HepG2 (cell line): ENCODE data around the gene WSB2. TPM values are rescaled to one million over a fixed set of nuclear protein-coding genes. Genes with fewer than 3 reads are reported as not detected.

Experiments used
- AHR ChIP-seq: IDR thresholded peaks from 2 replicates; pipeline ENCODE4 v1.6.1; 2018; ENCODE audit warnings: missing genetic modification reagents, missing compliant biosample characterization
- CREM ChIP-seq, 2 experiments: sonication (generic) in 1 of 2; formaldehyde crosslinking in 1 of 2; IDR thresholded peaks; 2 replicates each; pipeline versions ENCODE4 v1.4.0 to v1.6.1; 2016 to 2020; ENCODE audit warnings: antibody characterized with exemption in 1 of 2, mild to moderate bottlenecking in 1 of 2, missing genetic modification reagents in 1 of 2
- DZIP1 ChIP-seq: sonication (generic); formaldehyde crosslinking; IDR thresholded peaks from 2 replicates; pipeline ENCODE4 v1.5.0; 2020; ENCODE audit warnings: mild to moderate bottlenecking, missing genetic modification reagents
- FOXO1 ChIP-seq: sonication (generic); formaldehyde crosslinking; IDR thresholded peaks from 2 replicates; pipeline ENCODE4 v1.4.0; 2020; ENCODE audit warnings: missing genetic modification reagents
- GTF3A ChIP-seq: sonication (generic); formaldehyde crosslinking; conservative IDR thresholded peaks from 2 replicates; pipeline ENCODE4 v1.4.0; 2020; ENCODE audit warnings: mild to moderate bottlenecking, missing genetic modification reagents
- HHEX ChIP-seq: IDR thresholded peaks from 2 replicates; pipeline ENCODE4 v1.6.1; 2016; ENCODE audit warnings: control low read depth
- HMG20B ChIP-seq: conservative IDR thresholded peaks from 2 replicates; pipeline ENCODE4 v1.6.1; 2016; ENCODE audit warnings: missing genetic modification reagents, missing compliant biosample characterization
- HNRNPH1 ChIP-seq: fragments of 200-400 bp; formaldehyde crosslinking; optimal IDR thresholded peaks from 2 replicates; pipeline ENCODE3; 2017; ENCODE audit warnings: mild to moderate bottlenecking, low read depth, low read length
- PITX1 ChIP-seq: sonication (generic); formaldehyde crosslinking; IDR thresholded peaks from 2 replicates; pipeline ENCODE4 v1.5.1; 2020; ENCODE audit warnings: mild to moderate bottlenecking, missing genetic modification reagents
- SATB2 ChIP-seq: sonication (generic); formaldehyde crosslinking; IDR thresholded peaks from 2 replicates; pipeline ENCODE4 v1.5.0; 2020; ENCODE audit warnings: missing genetic modification reagents
- TCF12 ChIP-seq, 2 experiments: fragments of 450-650 bp in 1 of 2; sonication (generic) in 1 of 2; formaldehyde crosslinking in 1 of 2; IDR thresholded peaks; 2 replicates each; pipeline versions ENCODE4 v1.6.1 to v1.8.0; 2017 to 2022; ENCODE audit warnings: antibody characterized with exemption in 1 of 2, mild to moderate bottlenecking in 1 of 2, missing genetic modification reagents in 1 of 2, moderate library complexity in 1 of 2
- TFDP1 ChIP-seq: IDR thresholded peaks from 2 replicates; pipeline ENCODE4 v1.6.1; 2016; ENCODE audit warnings: missing compliant biosample characterization, missing genetic modification reagents, borderline replicate concordance
- TOPORS ChIP-seq: sonication (generic); formaldehyde crosslinking; IDR thresholded peaks from 2 replicates; pipeline ENCODE4 v1.8.0; 2023; ENCODE audit warnings: mild to moderate bottlenecking, missing genetic modification reagents
- ZBTB7B ChIP-seq: sonication (generic); formaldehyde crosslinking; IDR thresholded peaks from 2 replicates; pipeline ENCODE4 v1.4.0; 2020; ENCODE audit warnings: missing genetic modification reagents
- ZFY ChIP-seq: sonication (generic); formaldehyde crosslinking; IDR thresholded peaks from 2 replicates; pipeline ENCODE4 v1.4.0; 2020; ENCODE audit warnings: missing genetic modification reagents
- ZGPAT ChIP-seq: IDR thresholded peaks from 2 replicates; pipeline ENCODE4 v1.6.1; 2016; ENCODE audit warnings: mild to moderate bottlenecking
- ZNF12 ChIP-seq: sonication (generic); formaldehyde crosslinking; IDR thresholded peaks from 2 replicates; pipeline ENCODE4 v1.5.0; 2020; ENCODE audit warnings: missing genetic modification reagents
- polyA plus RNA-seq, 8 experiments: library from polyadenylated mRNA; depleted of rRNA in 3 of 8; stranded (reverse) in 7 of 8; unstranded in 1 of 8; fragments of >200 nt; fragmentation: Illumina TruSeq in 4 of 8; extraction: Trizol in 4 of 8; gene quantifications; 2 replicates each; pipeline versions ENCODE4 v1.2.1 to v1.2.3, GENCODE V29; 2011 to 2016; ENCODE audit warnings: low read depth in 4 of 8, missing spikeins in 1 of 8, mixed read lengths in 1 of 8; ENCODE audit not compliant: insufficient read depth in 1 of 8
- total RNA-seq, 5 experiments: library from RNA; depleted of rRNA; stranded (reverse); fragments of >200 nt; fragmentation: Illumina TruSeq; extraction: Trizol; gene quantifications; 2 replicates each; pipeline ENCODE4 v1.2.3, GENCODE V29; 2016; ENCODE audit warnings: low read depth in 1 of 5
- TF ChIP-seq, protein P1 (sequence below): sonication (generic); formaldehyde crosslinking; IDR thresholded peaks from 2 replicates; pipeline ENCODE4 v1.9.0; 2021; ENCODE audit warnings: missing genetic modification reagents, borderline replicate concordance
- TF ChIP-seq, protein P2 (sequence below): sonication (generic); formaldehyde crosslinking; IDR thresholded peaks from 2 replicates; pipeline ENCODE4 v1.4.0; 2020; ENCODE audit warnings: missing genetic modification reagents

Gene WSB2
- total and polyA plus RNA-seq, 2 of the 13 experiments (the other 11 are each of a cell fraction or from before 2014, with no cell fraction given), result 31.0 to 82.8 TPM

GRCh38 chr12:118052324-118053070 is 8.5 kb downstream of the WSB2 start (continued):
- TF ChIP-seq ZBTB7B (CRISPR knock-in tag), result peak; percentile 84
- peak; percentile 68 for TF ChIP-seq CREM (IDR thresholded peaks at IDR 0.05)
- no peak for TF ChIP-seq CREM (CRISPR knock-in tag; IDR thresholded peaks at IDR 0.05)
- peak; percentile 91 for TF ChIP-seq HMG20B (CRISPR knock-in tag)
- peak; percentile 86; the same call in 1 of the 2 replicates for TF ChIP-seq ZNF12 (CRISPR knock-in tag)
- TF ChIP-seq ZFY, result peak; percentile 52; the same call in 1 of the 2 replicates
- TF ChIP-seq ZGPAT, result peak; percentile 94
- TF ChIP-seq, protein P1, sequence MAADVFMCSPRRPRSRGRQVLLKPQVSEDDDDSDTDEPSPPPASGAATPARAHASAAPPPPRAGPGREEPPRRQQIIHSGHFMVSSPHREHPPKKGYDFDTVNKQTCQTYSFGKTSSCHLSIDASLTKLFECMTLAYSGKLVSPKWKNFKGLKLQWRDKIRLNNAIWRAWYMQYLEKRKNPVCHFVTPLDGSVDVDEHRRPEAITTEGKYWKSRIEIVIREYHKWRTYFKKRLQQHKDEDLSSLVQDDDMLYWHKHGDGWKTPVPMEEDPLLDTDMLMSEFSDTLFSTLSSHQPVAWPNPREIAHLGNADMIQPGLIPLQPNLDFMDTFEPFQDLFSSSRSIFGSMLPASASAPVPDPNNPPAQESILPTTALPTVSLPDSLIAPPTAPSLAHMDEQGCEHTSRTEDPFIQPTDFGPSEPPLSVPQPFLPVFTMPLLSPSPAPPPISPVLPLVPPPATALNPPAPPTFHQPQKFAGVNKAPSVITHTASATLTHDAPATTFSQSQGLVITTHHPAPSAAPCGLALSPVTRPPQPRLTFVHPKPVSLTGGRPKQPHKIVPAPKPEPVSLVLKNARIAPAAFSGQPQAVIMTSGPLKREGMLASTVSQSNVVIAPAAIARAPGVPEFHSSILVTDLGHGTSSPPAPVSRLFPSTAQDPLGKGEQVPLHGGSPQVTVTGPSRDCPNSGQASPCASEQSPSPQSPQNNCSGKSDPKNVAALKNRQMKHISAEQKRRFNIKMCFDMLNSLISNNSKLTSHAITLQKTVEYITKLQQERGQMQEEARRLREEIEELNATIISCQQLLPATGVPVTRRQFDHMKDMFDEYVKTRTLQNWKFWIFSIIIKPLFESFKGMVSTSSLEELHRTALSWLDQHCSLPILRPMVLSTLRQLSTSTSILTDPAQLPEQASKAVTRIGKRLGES, result no peak
- TF ChIP-seq TOPORS (CRISPR knock-in tag), result 0 out of 2 replicates have a peak, but pooled peaks have one; percentile 36
- no peak for TF ChIP-seq DZIP1 (CRISPR knock-in tag)
- 0 out of 2 replicates have a peak, but pooled peaks have one; percentile 46 for TF ChIP-seq TFDP1 (CRISPR knock-in tag)
- peak; percentile 80; the same call in 1 of the 2 replicates for TF ChIP-seq PITX1
- no peak for TF ChIP-seq HNRNPH1
- TF ChIP-seq GTF3A (CRISPR knock-in tag), result no peak
- TF ChIP-seq, protein P2, sequence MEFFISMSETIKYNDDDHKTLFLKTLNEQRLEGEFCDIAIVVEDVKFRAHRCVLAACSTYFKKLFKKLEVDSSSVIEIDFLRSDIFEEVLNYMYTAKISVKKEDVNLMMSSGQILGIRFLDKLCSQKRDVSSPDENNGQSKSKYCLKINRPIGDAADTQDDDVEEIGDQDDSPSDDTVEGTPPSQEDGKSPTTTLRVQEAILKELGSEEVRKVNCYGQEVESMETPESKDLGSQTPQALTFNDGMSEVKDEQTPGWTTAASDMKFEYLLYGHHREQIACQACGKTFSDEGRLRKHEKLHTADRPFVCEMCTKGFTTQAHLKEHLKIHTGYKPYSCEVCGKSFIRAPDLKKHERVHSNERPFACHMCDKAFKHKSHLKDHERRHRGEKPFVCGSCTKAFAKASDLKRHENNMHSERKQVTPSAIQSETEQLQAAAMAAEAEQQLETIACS, result no peak
- TF ChIP-seq SATB2 (CRISPR knock-in tag), result no peak
- TF ChIP-seq FOXO1 (CRISPR knock-in tag), result peak; percentile 86; the same call in 1 of the 2 replicates
- TF ChIP-seq TCF12 (IDR thresholded peaks at IDR 0.05), result no peak
- 0 out of 2 replicates have a peak, but pooled peaks have one; percentile 4 for TF ChIP-seq TCF12 (CRISPR knock-in tag; IDR thresholded peaks at IDR 0.05)
- TF ChIP-seq AHR, result peak; percentile 36; the same call in 1 of the 2 replicates
- peak; percentile 80 for TF ChIP-seq HHEX (CRISPR knock-in tag)
